GM12878 (cell line): ENCODE measurements around the gene CCDC186. TPM values are rescaled to one million over a fixed set of nuclear protein-coding genes. Genes with fewer than 3 reads are reported as not detected.

Experiments used
- ATAC-seq: fragments of 200-7000 bp; cut with Tn5 transposase; 3 replicates; pipeline ENCODE4 v1.9.1; 2020; ENCODE audit warnings: mild to moderate bottlenecking, moderate library complexity
- BruUV-seq: library from RNA; stranded (reverse); fragments of 400-500 nt; replicated peaks from 2 replicates; lab custom pipeline; 2021; lab: Mats Ljungman, UMichigan
- CTCF ChIA-PET: fragments of 300-600 bp; sonication (Branson Sonifier 250); formaldehyde crosslinking; extraction: SDS; loops from one replicate; lab custom pipeline; 2021; ENCODE audit warnings: inconsistent platforms; lab: Yijun Ruan, JAX
- POLR2A ChIA-PET: fragments of 350-600 bp; formaldehyde crosslinking; extraction: SDS; loops from one replicate; lab custom pipeline; 2021; ENCODE audit warnings: inconsistent platforms; lab: Charles Lee
- RAD21 ChIA-PET: fragments of 300-600 bp; sonication (Branson Sonifier 250); formaldehyde crosslinking; loops from one replicate; lab custom pipeline; 2023; ENCODE audit warnings: antibody characterized with exemption; ENCODE audit not compliant: unreplicated experiment; lab: Charles Lee
- SMC1A ChIA-PET: fragments of 300-600 bp; sonication (Branson Sonifier 250); formaldehyde crosslinking; loops from one replicate; lab custom pipeline; 2023; ENCODE audit not compliant: unreplicated experiment, uncharacterized antibody; lab: Charles Lee
- DNase-seq: peaks from one replicate; pipeline ENCODE4 v3.0.0-alpha.2; 2011; ENCODE audit warnings: low read depth, low spot score
- FAIRE-seq: peaks from 3 replicates; lab custom pipeline; 2011; peaks lifted over from hg19 to GRCh38; lab: Jason Lieb, UNC
- H2AFZ ChIP-seq: 2 replicates; pipeline ENCODE4 v1.6.0; 2011; ENCODE audit warnings: low read depth, low read length, control low read depth; ENCODE audit not compliant: control insufficient read depth
- H3K27ac ChIP-seq: 2 replicates; pipeline ENCODE4 v1.5.1; 2011; ENCODE audit warnings: control low read depth; ENCODE audit not compliant: control insufficient read depth, insufficient read depth
- H3K27me3 ChIP-seq, 2 experiments: replicated peaks in 1 of 2; 2 replicates each; pipeline versions ENCODE4 v1.6.0 to v1.6.1; 2011; ENCODE audit warnings: low read length in 1 of 2; ENCODE audit not compliant: control insufficient read depth in 2 of 2, insufficient read depth in 2 of 2
- H3K36me3 ChIP-seq, 2 experiments: 2 replicates each; pipeline ENCODE4 v1.5.1; 2011; ENCODE audit warnings: low read length in 1 of 2; ENCODE audit not compliant: control insufficient read depth in 2 of 2, insufficient read depth in 2 of 2
- H3K4me1 ChIP-seq: 2 replicates; pipeline ENCODE4 v1.6.1; 2011; ENCODE audit warnings: mild to moderate bottlenecking, low read length, moderate library complexity, mixed read lengths; ENCODE audit not compliant: control insufficient read depth, insufficient read depth
- H3K4me2 ChIP-seq: 2 replicates; pipeline ENCODE4 v1.6.0; 2011; ENCODE audit warnings: control low read depth; ENCODE audit not compliant: control insufficient read depth, insufficient read depth
- H3K4me3 ChIP-seq: fragments of 200-600 bp; sonication (generic); 2 replicates; pipeline ENCODE4 v1.5.1; 2016
- H3K79me2 ChIP-seq: 2 replicates; pipeline ENCODE4 v1.6.0; 2011; ENCODE audit warnings: low read length; ENCODE audit not compliant: control insufficient read depth, insufficient read depth
- H3K9ac ChIP-seq: 2 replicates; pipeline ENCODE4 v1.8.0; 2011; ENCODE audit warnings: low read length, control low read depth, mixed read lengths; ENCODE audit not compliant: control insufficient read depth, insufficient read depth
- H3K9me3 ChIP-seq: replicated peaks from 3 replicates; pipeline ENCODE4 v1.5.1; 2011; ENCODE audit warnings: mild to moderate bottlenecking, low read length; ENCODE audit not compliant: control insufficient read depth, insufficient read depth
- H4K20me1 ChIP-seq: 2 replicates; pipeline ENCODE4 v1.6.0; 2011; ENCODE audit not compliant: control insufficient read depth, insufficient read depth
- BACH1 ChIP-seq: fragments of 450-650 bp; IDR thresholded peaks from 2 replicates; pipeline ENCODE4 v1.6.1; 2017; ENCODE audit warnings: mild to moderate bottlenecking, borderline replicate concordance
- EED ChIP-seq: sonication (generic); IDR thresholded peaks from 2 replicates; pipeline ENCODE4 v1.6.1; 2016; ENCODE audit warnings: antibody characterized with exemption, low read depth
- FOXK2 ChIP-seq: fragments of 450-650 bp; IDR thresholded peaks from 2 replicates; pipeline ENCODE4 v1.6.1; 2017; ENCODE audit warnings: mild to moderate bottlenecking, moderate library complexity
- FOXM1 ChIP-seq: IDR thresholded peaks from 2 replicates; pipeline ENCODE4 v1.6.1; 2012; ENCODE audit warnings: low read depth, mild to moderate bottlenecking, inconsistent platforms, low read length, moderate library complexity
- HDAC2 ChIP-seq: fragments of 200-600 bp; sonication (generic); IDR thresholded peaks from 2 replicates; pipeline ENCODE4 v1.6.1; 2017
- MTA3 ChIP-seq: IDR thresholded peaks from 2 replicates; pipeline ENCODE4 v1.6.1; 2012; ENCODE audit warnings: low read length, inconsistent platforms, borderline replicate concordance
- MYC ChIP-seq: IDR thresholded peaks from 2 replicates; pipeline ENCODE4 v1.6.1; 2011; ENCODE audit warnings: mild to moderate bottlenecking, low read length, moderate library complexity, inconsistent platforms; ENCODE audit not compliant: insufficient read depth, insufficient replicate concordance, insufficient read length, severe bottlenecking
- RB1 ChIP-seq: fragments of 450-650 bp; formaldehyde crosslinking; IDR thresholded peaks from 2 replicates; pipeline ENCODE4 v1.6.1; 2017; ENCODE audit warnings: mild to moderate bottlenecking, borderline replicate concordance
- RELA ChIP-seq: fragments of 450-650 bp; IDR thresholded peaks from 2 replicates; pipeline ENCODE4 v1.8.0; 2014; ENCODE audit warnings: borderline replicate concordance; ENCODE audit not compliant: partially characterized antibody
- SKIL ChIP-seq: fragments of 450-650 bp; IDR thresholded peaks from 2 replicates; pipeline ENCODE4 v1.6.1; 2017; ENCODE audit warnings: mild to moderate bottlenecking, low read depth, inconsistent platforms; ENCODE audit not compliant: poor library complexity, severe bottlenecking
- USF2 ChIP-seq: IDR thresholded peaks from 2 replicates; pipeline ENCODE4 v1.6.1; 2011; ENCODE audit warnings: low read depth, low read length, improper control_type of control experiment, borderline replicate concordance
- WGBS: methylation state at CpG from one replicate; pipeline ENCODE4 v1.1.6; 2016; ENCODE audit warnings: low lambda C conversion rate; ENCODE audit not compliant: insufficient replicate concordance, insufficient coverage; ENCODE audit errors: missing lambda C conversion rate; 5-methylcytosine and 5-hydroxymethylcytosine counted together
- in situ Hi-C: fragments of 300-500 bp; cut with MboI; formaldehyde crosslinking; loops from 9 replicates; pipeline ENCODE4 v1.14.3; 2018; ENCODE audit warnings: mixed read lengths
- intact Hi-C: fragments of 100-400 bp; cut with micrococcal nuclease; formaldehyde crosslinking; loops from one replicate; pipeline ENCODE4 v1.14.2; 2022; ENCODE audit not compliant: unreplicated experiment
- polyA plus RNA-seq, 11 experiments: library from polyadenylated mRNA; depleted of rRNA in 4 of 11; unstranded in 6 of 11; stranded (reverse) in 5 of 11; fragments of >200 nt; fragmentation: Nextera tagmentation in 4 of 11; fragmentation: Illumina TruSeq in 1 of 11; extraction: Ambion mirVana in 4 of 11; extraction: Trizol in 1 of 11; gene quantifications; 1 replicate in 1 of 11; 2 replicates in 10 of 11; pipeline versions ENCODE4 v1.2.1 to v1.2.3, GENCODE V29; 2011 to 2016; ENCODE audit warnings: inconsistent platforms in 2 of 11, missing spikeins in 2 of 11, low read depth in 1 of 11
- total RNA-seq, 4 experiments: library from RNA; depleted of rRNA in 3 of 4; stranded (reverse); fragments of >200 nt in 3 of 4; fragmentation: Illumina TruSeq in 1 of 4; extraction: Trizol in 1 of 4; gene quantifications; 2 replicates each; pipeline versions ENCODE4 v1.2.1 to v1.2.3, GENCODE V29; 2013 to 2021

The CCDC186 gene
- total and polyA plus RNA-seq, 10 of the 15 experiments (the other 5 are each of a cell fraction or from before 2014, with no cell fraction given): 3.5 to 13.1 (median 7.3) TPM

GRCh38 chr10:114096864-114097263 is 77.1 kb downstream of the CCDC186 start:
- intact Hi-C loops (loop anchor here (2.0 to 5.0 kb wide), 2 partner anchors 70 to 136 kb away; no protein-coding TSS in a partner anchor), in situ Hi-C loops (no loop called here)
- FAIRE-seq (no peak), DNase-seq (no peak), ATAC-seq (no peak; the same call in 1 of the 3 replicates)
- Histone ChIP-seq H3K79me2 (no peaks in the 10 kb centered on the region), H3K4me1 (peaks cover 55% of the 10 kb centered on the region), H3K27ac (peak overlapping the region; percentile 50; the same call in 1 of the 2 replicates), H3K4me3 (no peak overlapping the region), H3K9ac (no peak overlapping the region), H3K9me3 (peaks cover 6% of the 10 kb centered on the region), H3K36me3 (no peaks in the 10 kb centered on the region), H2AFZ (no peak overlapping the region; the same call in 1 of the 2 replicates), H3K27me3 (no peaks in the 10 kb centered on the region; a peak in 2 of 4 replicates), H4K20me1 (no peaks in the 10 kb centered on the region), H3K4me2 (peak overlapping the region; percentile 67; the same call in 1 of the 2 replicates)
- SMC1A ChIA-PET: interaction anchor here (0.7 to 3.1 kb wide), 26 partner anchors 10 to 416 kb away, joined by 3 to 15 read pairs (median 6); no protein-coding TSS in a partner anchor
- WGBS: 93% methylated on average over 3 of the region's 3 CpGs
- CTCF ChIA-PET: interaction anchor here (0.6 to 1.7 kb wide), 7 partner anchors 115 to 415 kb away, joined by 3 to 12 read pairs (median 3); no protein-coding TSS in a partner anchor
- TF ChIP-seq EED (peak; percentile 62; the same call in 1 of the 2 replicates), FOXK2 (no peak), SKIL (no peak), FOXM1 (no peak), MTA3 (peak; percentile 33; the same call in 1 of the 2 replicates), RELA (no peak), USF2 (no peak), RB1 (no peak), BACH1 (no peak), HDAC2 (no peak), MYC (no peak)
- RAD21 ChIA-PET: interaction anchor here (0.8 to 1.5 kb wide), 9 partner anchors 16 to 239 kb away, joined by 3 to 7 read pairs (median 4); partner anchors contain the start of gene ADRB1
- no TSS peak for BruUV-seq
- POLR2A ChIA-PET: interaction anchor here (0.5 to 2.0 kb wide), 2 partner anchors 136 to 1682 kb away, joined by 5 to 8 read pairs; no protein-coding TSS in a partner anchor
